Mesothelial cell of epicardium (in vitro differentiated cells): Measurements from ENCODE around the gene DENND1B. TPM values are rescaled to one million over a fixed set of nuclear protein-coding genes. Genes with fewer than 3 reads are reported as not detected.
"Not testable (repeated sequence)": the region's sequence is repeated elsewhere in the genome, so short reads cannot be mapped to it uniquely, and the experiment has no call there.

Experiments
- DNase-seq, 2 experiments: peaks; one replicate each; pipeline ENCODE4 v3.0.0; 2021; ENCODE audit warnings: low spot score in 2 of 2; ENCODE audit not compliant: unreplicated experiment in 2 of 2
- H3K27ac Mint-ChIP-seq: 2 replicates; pipeline ENCODE4 v1.8.0; 2021; ENCODE audit warnings: mixed read lengths
- H3K27me3 Mint-ChIP-seq: 2 replicates; pipeline ENCODE4 v1.8.0; 2021; ENCODE audit warnings: low read depth, mixed read lengths
- H3K36me3 Mint-ChIP-seq: 2 replicates; pipeline ENCODE4 v1.8.0; 2021; ENCODE audit warnings: mixed read lengths
- H3K4me1 Mint-ChIP-seq: 2 replicates; pipeline ENCODE4 v1.8.0; 2021; ENCODE audit warnings: mixed read lengths
- H3K4me3 Mint-ChIP-seq: 2 replicates; pipeline ENCODE4 v1.8.0; 2021; ENCODE audit warnings: mild to moderate bottlenecking, moderate library complexity, mixed read lengths
- H3K9me3 Mint-ChIP-seq: 2 replicates; pipeline ENCODE4 v1.8.0; 2021; ENCODE audit warnings: mixed read lengths
- CTCF ChIP-seq: fragments of 200-600 bp; sonication (generic); IDR thresholded peaks from one replicate; pipeline ENCODE4 v1.5.0; 2021; ENCODE audit warnings: antibody characterized with exemption; ENCODE audit not compliant: unreplicated experiment
- total RNA-seq: library from RNA; stranded (reverse); gene quantifications from 3 replicates; pipeline ENCODE4 v1.2.1, GENCODE V29; 2021

DENND1B gene
- total RNA-seq, 1 donor from 2014 or later = 27.9 TPM

- Mint-ChIP-seq H3K9me3 (peaks cover 39% of the 10 kb centered on the region), H3K4me1 (no peaks in the 10 kb centered on the region), H3K27ac (no peak overlapping the region), H3K36me3 (peaks cover 29% of the 10 kb centered on the region), H3K27me3 (no peaks in the 10 kb centered on the region), H3K4me3 (no peak overlapping the region)
- no peak for TF ChIP-seq CTCF
- DNase-seq = no peak
These were observed 49.3 kb downstream of the DENND1B start for GRCh38 chr1:197725976-197726375.

- H3K27me3 Mint-ChIP-seq = no peaks in the 10 kb centered on the region
- DNase-seq = no peak
- H3K4me1 Mint-ChIP-seq = no peaks in the 10 kb centered on the region
- no peak for TF ChIP-seq CTCF
- H3K27ac Mint-ChIP-seq = no peak overlapping the region
- no peak overlapping the region for H3K4me3 Mint-ChIP-seq
- H3K36me3 Mint-ChIP-seq = peaks cover 29% of the 10 kb centered on the region
- peaks cover 39% of the 10 kb centered on the region for H3K9me3 Mint-ChIP-seq
These were observed 50.2 kb downstream of the DENND1B start for GRCh38 chr1:197725044-197725443.

GRCh38 chr1:197715806-197716205 lies 59.5 kb downstream of the DENND1B start:
- peaks cover 10% of the 10 kb centered on the region for H3K4me1 Mint-ChIP-seq
- H3K27me3 Mint-ChIP-seq = no peaks in the 10 kb centered on the region

GRCh38 chr1:197706601-197707000 lies 68.7 kb downstream of the DENND1B start:
- Mint-ChIP-seq H3K4me1 (no peaks in the 10 kb centered on the region), H3K9me3 (peaks cover 11% of the 10 kb centered on the region), H3K36me3 (peaks cover 5% of the 10 kb centered on the region), H3K27ac (no peak overlapping the region), H3K27me3 (no peaks in the 10 kb centered on the region), H3K4me3 (no peak overlapping the region)
- no peak for TF ChIP-seq CTCF
- no peak for DNase-seq

More at GRCh38 chr1:197715806-197716205, 59.5 kb downstream of the DENND1B start:
- no peak for DNase-seq
- no peak for TF ChIP-seq CTCF
- no peaks in the 10 kb centered on the region for H3K9me3 Mint-ChIP-seq
- no peaks in the 10 kb centered on the region for H3K36me3 Mint-ChIP-seq
- H3K27ac Mint-ChIP-seq = no peak overlapping the region
- H3K4me3 Mint-ChIP-seq = no peak overlapping the region

GRCh38 chr1:197705941-197706340 lies 69.3 kb downstream of the DENND1B start:
- no peak overlapping the region for H3K27ac Mint-ChIP-seq

GRCh38 chr1:197700688-197701087 lies 74.6 kb downstream of the DENND1B start:
- DNase-seq = not testable (repeated sequence)

More at GRCh38 chr1:197705941-197706340, 69.3 kb downstream of the DENND1B start:
- Mint-ChIP-seq H3K4me1 (no peaks in the 10 kb centered on the region), H3K27me3 (no peaks in the 10 kb centered on the region), H3K36me3 (peaks cover 8% of the 10 kb centered on the region), H3K4me3 (no peak overlapping the region), H3K9me3 (peaks cover 14% of the 10 kb centered on the region)
- TF ChIP-seq CTCF = no peak
- no peak for DNase-seq

More at GRCh38 chr1:197700688-197701087, 74.6 kb downstream of the DENND1B start:
- Mint-ChIP-seq H3K4me1 (peaks cover 10% of the 10 kb centered on the region), H3K36me3 (peaks cover 19% of the 10 kb centered on the region), H3K9me3 (peaks cover 30% of the 10 kb centered on the region)
- not testable (repeated sequence) for H3K4me3 Mint-ChIP-seq, H3K27me3 Mint-ChIP-seq, H3K27ac Mint-ChIP-seq
